Stimulated activated CD4-positive, alpha-beta T cell treated with anti-CD3 and anti-CD28 coated beads, Interleukin-12 subunit alpha, Interleukin-12 subunit beta, amount 100 ng/mL, for 4 hours (primary cell): Measurements from ENCODE around the gene CDHR1.
"Not testable (repeated sequence)": the region's sequence is repeated elsewhere in the genome, so short reads cannot be mapped to it uniquely, and the experiment has no call there.

Source experiments
- DNase-seq: peaks from one replicate; pipeline ENCODE4 v3.0.0-alpha.2; 2020

The CDHR1 gene

DNA sequence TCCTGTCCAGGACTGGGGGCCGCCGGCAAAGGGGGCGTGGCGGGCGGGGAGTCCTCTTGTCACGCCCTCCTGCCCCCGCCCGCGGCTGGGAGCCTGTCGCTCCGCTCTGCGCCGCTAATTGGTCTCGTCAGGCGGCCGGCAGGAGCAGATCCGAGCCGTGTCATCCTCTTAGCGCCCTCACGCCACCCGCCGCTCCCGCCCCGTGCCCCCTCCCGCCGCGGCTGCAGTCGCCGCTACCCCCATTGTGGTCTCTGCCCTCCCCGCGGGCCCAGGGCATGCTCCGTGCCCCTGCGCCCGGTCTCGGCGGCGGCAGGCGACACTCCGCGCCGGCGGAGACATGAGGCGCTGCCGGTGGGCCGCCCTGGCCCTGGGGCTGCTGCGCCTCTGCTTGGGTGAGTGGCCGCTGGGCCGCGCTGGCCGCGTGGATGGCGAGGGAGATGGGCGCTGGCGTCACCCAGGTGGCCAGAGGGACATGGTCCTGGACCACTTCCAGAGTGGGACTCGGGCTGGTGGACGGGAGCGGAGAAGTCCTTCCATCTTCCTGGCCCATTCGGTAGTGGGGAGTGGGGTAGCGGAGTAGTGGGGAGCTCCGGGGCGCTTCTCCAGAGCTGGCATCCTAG is at the start of gene CDHR1:
Gene CDHR1 (plus strand): TSS at position 114 of the 620 bp plus-strand sequence. CDS start 224 bp downstream, at position 338.
- peak; percentile 41 for DNase-seq

DNA sequence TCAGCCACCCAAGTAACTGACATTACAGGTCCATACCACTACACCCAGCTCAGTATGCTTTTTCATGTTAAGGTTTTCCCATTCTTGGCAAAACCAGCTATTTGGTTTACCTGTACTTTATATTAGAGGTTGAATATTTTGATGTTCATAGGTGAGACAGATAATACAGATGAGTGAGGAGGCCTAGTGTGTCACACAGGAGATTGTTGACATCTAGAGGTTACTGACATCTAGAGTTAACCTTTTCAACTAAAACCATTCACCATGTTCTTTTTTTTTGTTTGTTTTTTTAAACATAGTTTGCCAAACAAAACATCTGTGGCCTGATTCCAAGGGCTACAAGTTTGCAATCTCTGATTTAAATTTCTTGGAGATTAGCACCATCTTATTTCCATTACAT is 47.0 kb upstream of the CDHR1 start:
- no peak for DNase-seq

DNA sequence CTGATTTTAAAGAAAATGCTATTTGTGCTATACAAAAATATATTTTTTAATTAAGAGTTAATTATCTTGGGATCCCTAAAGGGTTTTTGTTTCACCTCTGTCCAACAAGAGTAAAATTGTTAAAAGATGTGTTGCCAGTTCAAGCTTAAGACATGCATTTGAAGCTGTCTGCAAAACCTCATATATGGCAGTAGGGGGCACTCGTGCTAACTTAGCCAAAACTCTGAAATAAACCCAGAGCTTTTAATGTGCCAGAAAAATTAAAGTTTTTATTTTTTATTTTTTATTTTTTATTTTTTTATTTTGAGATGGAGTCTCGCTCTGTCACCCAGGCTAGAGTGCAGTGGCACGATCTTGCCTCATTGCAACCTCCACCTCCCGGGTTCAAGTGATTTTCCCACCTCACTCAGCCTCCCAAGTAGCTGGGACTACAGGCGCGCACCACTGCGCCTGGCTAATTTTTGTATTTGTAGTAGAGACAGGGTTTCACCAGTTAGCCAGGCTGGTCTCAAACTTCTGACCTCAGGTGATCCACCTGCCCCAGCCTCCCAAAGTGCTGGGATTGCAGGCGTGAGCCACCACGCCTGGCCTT is 46.2 kb upstream of the CDHR1 start:
- not testable (repeated sequence) for DNase-seq

DNA sequence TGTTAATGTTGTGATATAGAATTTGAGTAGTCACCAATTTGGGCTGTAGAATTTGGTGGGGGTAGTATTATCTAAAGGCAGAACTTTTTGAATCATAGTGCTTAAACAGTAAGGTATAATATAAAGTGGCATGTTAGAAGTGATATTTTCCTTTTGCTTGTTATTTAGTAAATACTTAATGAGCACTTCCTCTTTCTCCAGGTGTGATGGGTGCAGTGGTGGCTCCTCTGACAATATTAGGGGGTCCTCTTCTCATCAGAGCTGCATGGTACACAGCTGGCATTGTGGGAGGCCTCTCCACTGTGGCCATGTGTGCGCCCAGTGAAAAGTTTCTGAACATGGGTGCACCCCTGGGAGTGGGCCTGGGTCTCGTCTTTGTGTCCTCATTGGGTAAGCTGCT is 44.5 kb upstream of the CDHR1 start:
- DNase-seq = no peak

DNA sequence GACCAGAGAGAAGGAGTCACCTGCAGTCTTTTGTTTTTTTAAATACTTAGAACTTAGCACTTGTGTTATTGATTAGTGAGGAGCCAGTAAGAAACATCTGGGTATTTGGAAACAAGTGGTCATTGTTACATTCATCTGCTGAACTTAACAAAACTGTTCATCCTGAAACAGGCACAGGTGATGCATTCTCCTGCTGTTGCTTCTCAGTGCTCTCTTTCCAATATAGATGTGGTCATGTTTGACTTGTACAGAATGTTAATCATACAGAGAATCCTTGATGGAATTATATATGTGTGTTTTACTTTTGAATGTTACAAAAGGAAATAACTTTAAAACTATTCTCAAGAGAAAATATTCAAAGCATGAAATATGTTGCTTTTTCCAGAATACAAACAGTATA is 41.6 kb upstream of the CDHR1 start:
- DNase-seq = no peak

DNA sequence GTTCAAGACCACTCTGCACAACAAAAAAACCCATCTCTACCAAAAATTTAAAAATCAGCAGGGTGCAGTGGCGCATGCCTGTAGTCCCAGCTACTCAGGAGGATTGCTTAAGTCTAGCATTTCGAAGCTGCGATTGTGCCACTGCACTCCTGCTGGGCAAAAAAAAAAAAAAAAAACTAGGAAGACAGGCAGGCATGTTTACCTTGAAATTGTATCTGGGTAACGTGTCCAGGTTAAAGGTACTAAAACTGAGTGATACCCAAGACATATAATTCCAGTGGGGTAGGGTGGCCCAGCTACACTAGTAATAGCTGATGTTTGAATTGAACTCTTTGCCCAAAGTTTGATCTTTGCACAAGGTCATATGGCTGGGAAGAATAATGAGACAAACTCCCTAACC is 38.8 kb upstream of the CDHR1 start:
- DNase-seq = no peak

DNA sequence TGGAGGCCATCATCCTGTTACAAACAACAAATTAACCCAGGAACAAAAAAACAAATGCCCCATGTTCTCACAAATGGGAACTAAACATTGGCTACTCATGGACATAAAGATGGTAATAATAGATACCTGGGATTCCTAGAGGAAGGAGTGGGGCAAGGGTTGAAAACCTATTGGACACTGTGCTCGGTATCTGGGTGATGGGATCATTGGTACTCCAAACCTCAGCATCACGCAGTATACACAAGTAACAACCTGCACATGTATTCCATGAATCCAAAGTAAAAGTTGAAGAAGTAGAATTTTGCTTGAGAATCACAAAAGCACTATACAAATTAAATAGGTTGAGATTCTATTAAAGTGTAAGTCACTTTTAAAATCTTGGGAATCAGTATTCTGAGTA is 38.3 kb upstream of the CDHR1 start:
- DNase-seq = no peak

DNA sequence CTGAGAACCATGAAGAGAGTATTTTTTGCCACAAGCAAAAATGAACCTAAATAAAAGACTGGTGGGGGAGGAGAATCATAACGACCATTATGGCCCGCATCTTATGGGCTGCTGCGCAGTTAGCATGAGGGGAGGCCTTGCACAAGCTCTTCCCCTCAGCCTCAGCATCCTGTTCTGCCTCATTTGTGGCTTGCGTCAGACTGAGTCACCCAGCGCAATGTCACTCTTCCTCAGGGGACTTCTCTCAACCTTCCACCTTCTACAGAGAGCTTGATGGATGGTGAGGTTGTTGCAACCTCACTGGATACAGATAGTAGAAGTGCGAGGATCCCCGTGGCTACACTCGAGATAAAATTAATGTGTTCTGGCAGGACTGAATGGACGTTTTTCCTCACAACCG is 37.6 kb upstream of the CDHR1 start:
- no peak for DNase-seq

DNA sequence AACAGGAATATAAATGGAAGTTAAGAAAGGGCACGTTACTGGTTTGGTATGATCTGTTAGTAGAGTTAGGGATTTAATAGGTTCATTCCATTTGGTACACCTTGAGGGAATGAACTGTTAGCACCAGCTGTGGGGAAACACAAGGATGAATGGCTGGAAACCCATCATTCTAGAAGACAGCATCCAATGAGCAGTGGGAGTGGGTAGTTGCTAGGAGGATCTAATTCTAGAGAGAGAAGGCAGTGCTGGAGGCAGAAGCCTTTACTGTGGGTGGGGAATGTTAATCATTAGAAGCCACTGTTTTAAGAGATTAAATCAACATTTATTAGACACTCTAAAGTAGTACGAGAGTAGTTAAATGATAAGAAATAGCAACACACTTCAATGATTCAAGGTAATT is 36.3 kb upstream of the CDHR1 start:
- no peak for DNase-seq

DNA sequence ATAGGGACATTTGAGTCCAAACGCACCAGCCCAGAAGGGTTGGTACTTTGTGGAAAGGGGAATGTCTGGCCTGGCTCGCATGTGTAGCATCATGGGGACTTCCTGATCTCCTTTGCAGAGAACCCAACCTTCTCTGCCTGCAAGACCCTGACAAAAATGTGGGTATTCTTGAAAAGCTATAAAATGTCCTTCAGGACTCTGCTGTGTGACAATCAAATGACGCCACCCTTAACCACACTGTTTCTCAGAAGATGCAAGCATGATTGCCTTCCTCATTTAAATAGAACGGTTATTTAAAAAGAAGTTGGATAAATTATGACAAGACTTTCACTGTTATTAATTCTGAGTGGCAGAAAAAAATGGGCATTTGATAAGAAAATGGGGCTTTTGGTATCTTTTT is 35.8 kb upstream of the CDHR1 start:
- no peak for DNase-seq

DNA sequence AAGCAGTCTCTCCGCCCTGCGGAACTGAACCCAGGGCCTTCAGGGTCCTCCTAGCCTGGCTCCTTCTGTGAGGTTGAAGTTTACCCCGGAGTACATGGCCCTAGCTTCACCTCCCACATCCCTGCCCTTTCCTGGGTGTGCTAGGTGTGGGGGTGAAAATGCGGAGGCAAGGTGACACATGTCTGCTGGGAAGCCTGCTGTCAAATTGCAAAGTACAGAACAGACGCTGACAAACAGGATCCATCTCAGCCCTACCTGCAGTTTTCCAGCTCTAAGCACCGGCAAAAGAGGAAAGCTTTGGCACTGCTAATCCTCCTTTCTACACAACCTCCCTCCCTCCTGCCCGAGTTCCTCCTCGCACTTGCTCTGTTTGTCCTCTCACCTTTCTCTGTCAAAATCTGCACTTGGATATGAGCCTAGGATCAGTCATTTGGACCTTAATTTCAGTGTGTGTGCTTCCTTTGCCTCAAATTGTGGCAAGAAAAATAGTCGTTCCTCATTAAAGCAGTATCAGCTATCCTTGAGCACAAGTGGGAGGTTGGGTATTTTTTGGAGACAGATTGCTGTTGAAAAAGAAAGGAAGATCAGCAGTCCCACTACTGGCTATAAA is 35.2 kb upstream of the CDHR1 start:
- DNase-seq = no peak

DNA sequence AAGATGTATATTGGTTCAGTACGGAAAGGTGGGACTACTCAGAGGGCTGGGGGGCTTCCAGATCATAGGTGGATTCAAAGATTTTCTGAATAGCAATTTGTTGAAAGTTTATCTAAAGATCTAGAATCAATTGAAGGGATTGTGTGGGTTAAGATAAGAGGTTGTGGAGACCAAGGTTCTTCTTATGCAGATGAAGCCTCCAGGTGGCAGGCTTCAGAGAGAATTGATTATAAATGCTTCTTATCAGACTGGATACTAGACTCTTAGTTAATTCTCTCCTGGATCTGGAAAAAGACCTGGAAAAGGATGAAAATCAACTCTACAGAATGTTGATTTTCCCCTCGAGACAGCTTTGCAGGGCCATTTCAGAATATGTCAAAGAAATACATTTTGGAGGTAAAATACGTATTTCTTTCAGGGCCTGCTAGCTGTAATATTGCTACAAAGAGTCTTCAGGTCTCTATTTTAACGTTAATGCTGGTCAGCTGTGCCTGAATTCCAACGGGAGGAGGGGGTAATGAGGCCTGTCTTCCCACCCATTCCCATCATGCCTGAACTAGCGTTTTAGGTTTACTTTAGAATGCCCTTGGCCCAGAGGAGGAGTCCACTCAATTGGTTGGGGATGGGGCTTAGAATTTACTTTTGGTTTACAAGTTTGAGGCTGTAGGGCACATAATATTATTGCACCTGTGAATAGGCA is 33.5 kb upstream of the CDHR1 start:
- DNase-seq = no peak

DNA sequence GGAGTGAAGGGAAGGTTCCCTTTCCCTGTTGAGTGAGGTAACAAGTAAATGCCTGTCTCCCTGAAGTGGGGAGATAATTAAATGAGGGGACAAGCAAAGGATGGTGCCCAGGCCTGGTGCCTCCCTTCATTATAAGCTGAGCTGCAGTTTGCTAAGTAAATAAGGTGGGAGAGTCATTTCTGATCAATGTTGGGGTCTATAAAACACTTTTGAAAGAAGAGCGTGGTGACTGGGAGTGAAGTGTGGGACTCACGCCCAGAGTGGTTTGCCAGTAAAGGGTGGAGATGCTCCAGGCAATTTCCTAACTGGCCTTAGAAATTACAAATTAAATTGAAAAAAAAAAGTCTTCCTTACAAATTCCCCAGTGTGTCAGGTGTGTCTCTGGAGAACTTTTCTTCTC is 30.3 kb upstream of the CDHR1 start:
- no peak for DNase-seq

DNA sequence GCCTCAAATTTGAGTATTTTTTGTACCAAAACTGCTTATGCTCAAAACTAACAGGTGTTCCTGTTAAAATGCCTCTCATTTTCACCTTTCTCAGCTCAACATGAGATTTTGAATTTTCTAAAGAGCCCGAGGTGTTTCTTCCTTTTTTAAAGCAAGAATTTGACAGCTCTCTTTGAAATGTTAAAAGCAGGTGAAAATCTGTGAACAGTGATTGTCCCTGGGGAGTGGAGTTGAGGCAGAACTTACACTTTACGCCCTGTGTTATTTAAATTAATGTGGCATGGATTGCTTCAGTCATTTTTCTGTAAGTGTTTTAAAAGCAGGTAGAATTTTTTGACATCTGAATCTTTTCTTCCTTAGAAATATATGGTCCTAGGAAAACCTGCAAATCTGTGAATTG is 29.9 kb upstream of the CDHR1 start:
- DNase-seq = no peak

DNA sequence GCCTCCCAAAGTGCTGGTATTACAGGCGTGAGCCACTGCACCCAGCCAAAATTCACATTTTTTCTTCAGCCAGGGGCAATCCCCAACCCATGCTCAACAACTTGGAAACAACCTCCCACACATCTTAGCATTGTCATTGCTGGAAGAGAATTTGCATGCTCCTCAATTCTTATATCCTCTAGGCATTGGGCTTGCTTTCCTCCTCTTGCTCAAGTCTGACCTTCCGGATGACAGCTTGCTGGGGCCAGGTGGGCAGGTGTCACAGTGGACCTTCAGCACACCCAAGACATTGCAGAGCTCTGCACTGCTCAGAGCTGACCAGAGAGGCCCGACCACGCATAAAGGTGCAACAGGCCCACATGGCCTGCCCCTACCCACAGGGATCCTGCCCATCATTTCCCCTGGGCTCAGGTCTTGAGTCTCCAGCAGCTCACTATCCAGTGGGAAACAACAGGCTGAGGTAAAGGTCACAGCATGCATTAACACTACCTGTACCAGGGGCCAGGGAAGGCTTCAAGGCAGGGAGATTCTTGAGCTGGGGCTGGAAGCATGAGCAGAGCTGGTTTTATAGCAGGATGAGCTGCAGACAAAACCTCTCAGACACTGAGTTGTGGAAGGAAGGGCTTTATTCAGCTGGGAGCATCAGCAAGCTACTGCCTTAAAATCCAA is 27.6 kb upstream of the CDHR1 start:
- no peak for DNase-seq

DNA sequence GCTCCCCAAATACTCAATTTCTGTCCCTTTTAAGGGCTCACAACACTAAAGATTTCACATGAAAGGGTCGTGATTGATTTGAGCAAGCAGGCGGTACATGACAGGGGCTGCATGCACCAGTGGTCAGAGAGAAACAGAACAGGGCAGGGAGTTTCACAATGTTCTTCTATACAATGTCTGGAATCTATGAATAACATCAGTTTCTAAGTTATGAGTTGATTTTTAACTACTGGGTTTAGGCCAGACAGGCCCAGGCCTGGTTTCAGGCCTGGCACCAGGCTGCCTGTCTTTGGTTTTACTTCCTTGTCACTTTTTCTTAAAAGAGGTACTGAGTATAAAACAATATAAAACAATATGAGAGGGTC is 27.1 kb upstream of the CDHR1 start:
- not testable (repeated sequence) for DNase-seq

DNA sequence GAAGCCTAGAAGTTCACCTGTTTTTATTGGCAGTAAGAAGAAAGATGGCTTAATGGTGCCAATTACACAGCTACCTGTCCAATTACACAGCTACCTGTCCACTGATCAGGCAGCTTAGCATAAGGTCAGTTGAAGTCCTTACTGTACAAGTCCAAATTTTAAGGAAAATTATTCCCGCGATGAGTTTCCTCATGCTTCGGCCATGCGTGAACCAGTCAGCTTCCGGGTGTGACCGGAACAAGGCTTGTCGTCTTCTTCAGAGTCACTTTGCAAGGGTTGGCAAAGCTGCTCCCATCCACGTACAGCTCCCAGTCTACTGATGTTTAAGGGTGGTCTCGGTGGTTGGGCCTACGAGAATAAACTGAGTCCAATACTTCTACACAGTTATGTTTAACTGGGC is 26.0 kb upstream of the CDHR1 start:
- not testable (repeated sequence) for DNase-seq

DNA sequence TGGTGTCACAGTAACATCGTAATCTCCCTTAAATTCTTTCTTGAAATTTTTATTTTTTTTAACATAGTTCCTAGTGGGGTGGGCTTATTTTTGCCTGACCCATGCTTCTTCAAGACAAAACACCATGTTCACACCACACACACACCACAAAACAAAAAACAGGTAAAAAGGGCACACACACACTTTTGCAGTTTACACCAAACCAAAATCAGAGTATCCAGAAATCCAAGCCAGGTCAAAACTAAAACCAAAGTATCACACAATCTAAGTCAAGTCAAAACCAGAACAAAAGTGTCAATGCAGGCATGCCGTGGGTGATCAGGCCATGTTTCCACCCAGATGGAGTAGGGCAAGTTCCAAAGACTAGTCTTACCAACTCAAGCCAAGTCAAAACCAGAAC is 23.1 kb upstream of the CDHR1 start:
- DNase-seq = not testable (repeated sequence)

DNA sequence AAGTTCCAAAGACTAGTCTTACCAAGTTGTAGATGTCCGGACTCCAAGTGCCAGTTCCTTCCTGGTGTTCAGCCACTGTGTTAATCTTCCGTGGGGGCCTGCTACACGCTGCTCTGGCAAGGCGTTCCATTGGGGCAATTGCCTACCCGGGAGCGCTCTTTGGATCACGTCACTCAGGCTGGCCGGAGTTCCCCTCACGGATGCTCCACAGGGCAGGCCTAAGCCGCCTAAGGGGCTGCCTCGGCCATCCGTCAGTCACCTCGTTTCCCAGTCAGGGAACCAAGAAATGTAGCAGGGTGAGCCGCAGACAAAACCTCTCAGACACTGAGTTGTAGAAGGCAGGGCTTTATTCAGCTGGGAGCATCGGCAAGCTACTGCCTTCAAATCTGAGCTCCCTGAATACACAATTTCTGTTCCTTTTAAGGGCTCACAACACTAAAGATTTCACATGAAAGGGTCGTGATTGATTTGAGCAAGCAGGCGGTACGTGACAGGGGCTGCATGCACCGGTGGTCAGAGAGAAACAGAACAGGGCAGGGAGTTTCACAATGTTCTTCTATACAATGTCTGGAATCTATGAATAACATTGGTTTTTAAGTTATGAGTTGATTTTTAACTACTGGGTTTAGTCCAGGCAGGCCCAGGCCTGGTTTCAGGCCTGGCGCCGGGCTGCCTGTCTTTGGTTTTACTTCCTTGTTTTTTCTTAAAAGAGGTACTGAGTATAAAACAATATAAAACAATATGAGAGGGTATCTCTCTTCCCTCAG is 22.5 kb upstream of the CDHR1 start:
- DNase-seq = not testable (repeated sequence)

DNA sequence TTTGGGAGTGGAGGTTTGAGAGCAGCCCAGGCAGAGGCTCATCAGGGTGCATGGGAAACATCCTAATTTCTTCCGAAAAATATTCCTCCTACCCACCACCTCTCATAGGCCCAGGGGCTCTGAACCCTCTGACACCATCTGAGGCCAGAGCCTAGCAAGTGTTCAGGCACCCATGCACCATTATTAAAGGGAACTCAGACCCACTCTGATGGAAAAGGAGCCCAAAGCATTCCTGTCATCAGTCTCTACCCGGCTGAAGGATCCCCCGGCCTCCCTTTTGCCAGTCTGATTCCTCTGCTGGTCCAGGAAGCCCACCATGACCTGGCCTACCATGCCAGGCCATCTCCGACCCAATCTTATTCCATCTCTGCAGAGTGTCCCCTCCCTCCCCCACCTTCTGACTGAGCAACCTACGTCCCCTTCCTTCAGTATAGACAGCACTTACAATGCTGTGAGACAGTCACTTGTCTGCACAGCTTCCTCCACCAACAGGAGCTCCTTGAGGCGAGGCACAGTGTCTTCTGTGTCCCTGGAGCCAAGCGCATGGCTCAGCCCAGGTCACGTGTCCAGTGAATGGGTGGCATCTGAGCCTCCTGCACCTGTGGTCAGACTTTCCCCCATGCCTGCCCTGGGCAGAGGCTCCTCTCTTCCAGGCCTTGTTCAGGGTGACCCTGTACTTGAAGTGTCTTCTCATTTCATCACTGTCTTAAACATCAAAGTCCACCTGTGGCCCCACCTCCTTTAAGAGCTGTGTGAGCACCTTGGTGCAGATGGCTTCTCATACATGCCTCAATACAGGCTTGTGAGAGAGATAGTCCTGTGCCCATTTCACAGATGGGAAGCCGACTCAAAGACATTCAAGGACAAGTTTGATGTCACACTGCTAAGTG is 21.6 kb upstream of the CDHR1 start:
- no peak for DNase-seq

DNA sequence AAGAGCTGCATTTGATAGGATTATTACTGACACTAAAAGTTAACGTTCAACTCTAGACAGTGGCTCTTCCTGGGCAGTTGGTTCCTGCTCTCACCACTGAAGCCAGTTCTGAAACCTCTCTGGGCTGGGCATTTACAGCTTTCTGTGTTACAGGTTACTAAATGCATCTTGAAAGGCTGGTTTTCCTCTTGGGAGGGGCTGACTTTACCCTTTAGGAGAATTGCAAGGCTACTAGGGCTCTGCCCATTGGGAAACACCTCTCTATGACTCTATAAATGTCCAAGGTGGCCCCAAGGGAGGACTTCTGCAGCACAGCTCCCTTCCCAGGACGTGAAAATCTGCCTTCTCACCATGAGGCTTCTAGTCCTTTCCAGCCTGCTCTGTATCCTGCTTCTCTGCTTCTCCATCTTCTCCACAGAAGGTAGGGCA is 20.8 kb upstream of the CDHR1 start, which contains the start of gene GPR15LG:
Gene GPR15LG (plus strand): TSS at position 301 of the 429 bp plus-strand sequence. CDS start 51 bp downstream, at position 352.
- DNase-seq = no peak

DNA sequence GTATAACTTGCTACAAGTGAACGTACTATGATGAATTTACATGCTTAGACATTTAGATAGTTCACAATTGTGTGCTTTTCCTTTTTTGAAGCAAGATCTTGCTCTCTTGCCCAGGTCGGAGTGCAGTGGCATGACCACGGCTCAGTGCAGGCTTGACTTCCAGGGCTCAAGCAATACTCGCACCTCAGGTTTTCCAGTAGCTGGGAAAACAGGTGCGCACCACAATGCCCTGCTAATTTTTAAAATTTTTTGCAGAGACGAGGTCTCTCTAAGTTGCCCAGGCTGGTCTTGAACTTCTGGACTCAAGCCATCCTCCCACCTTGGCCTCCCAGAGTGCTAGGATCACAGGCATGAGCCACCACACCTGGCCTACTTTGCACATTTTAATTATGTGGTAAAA is 18.9 kb upstream of the CDHR1 start:
- no peak for DNase-seq
